ENCODE measurements around the gene CSRNP3.

Gene CSRNP3

GRCh38 chr2:165686800-165687199 lies 217.3 kb downstream of the CSRNP3 start:
- DNase-seq (no peak), ATAC-seq (no peak)

GRCh38 chr2:165687426-165688002 lies 218.0 kb downstream of the CSRNP3 start:
- ATAC-seq (no peak), DNase-seq (no peak)

GRCh38 chr2:165691615-165692014 lies 222.1 kb downstream of the CSRNP3 start:
- no peak for ATAC-seq
- DNase-seq = no peak

- no peak for ATAC-seq
- DNase-seq = no peak
Observed at GRCh38 chr2:165692906-165693305, 223.4 kb downstream of the CSRNP3 start.

GRCh38 chr2:165693838-165694237 lies 224.3 kb downstream of the CSRNP3 start:
- ATAC-seq (no peak), DNase-seq (no peak)

DNA sequence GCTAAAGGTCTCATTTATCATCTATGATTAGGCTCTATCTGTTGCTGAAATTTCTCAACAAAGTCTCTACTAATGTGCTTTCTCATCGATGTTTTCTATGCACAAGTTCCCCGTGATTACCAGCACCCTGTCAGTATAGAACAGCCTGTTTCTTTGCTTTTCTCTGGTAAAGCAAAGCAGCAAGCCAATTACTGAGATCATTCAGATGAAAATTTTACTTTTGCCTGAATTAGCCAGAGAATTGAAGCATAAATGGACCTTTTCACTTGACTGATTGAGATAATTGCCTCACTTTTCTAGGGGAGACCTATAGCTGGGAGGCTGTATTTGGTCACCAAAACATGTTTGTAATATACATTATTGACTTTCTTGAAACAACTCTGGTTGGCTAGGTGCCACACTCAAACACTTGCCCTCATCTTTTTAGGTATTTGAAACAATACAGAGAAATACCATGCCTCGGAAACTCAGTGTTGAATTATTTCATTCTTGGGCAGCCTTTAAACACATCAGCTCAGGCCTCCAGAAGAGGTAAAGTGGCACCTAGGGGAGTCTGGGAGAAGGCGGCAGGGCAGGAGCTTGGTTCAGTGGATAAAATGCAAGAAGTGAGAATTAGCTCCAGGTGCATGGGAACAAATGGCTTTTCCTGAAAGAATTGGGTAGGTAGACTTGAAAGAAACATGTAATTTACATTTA lies 228.4 kb downstream of the CSRNP3 start:
- no peak for ATAC-seq
- DNase-seq = no peak

- DNase-seq = no peak
- no peak for ATAC-seq
Observed at GRCh38 chr2:165698444-165698884, 229.0 kb downstream of the CSRNP3 start.

- no peak for DNase-seq
- no peak for ATAC-seq
Observed at GRCh38 chr2:165699946-165700345, 230.4 kb downstream of the CSRNP3 start.

- ATAC-seq (no peak), DNase-seq (no peak)
Observed at GRCh38 chr2:165700531-165700930, 231.0 kb downstream of the CSRNP3 start.

DNA sequence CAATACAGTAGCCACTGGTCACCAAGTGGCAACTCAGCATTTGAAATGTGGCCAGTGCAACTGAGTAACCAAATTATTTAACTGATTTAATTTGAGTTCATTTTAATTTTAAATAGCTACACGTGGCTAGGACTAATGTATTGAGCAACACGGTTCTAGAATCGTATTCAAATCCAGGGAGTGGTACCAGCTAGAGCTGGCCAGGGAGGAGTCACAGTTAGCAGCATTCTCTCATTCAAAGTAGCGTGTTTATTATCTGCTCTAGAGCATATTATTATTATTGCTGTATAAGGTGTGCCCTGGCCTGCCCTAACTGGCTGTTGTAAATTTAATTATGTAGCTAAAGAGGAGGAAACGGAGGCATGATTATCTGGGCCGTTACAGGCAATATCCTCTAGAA lies 231.6 kb downstream of the CSRNP3 start:
- no peak for ATAC-seq

DNA sequence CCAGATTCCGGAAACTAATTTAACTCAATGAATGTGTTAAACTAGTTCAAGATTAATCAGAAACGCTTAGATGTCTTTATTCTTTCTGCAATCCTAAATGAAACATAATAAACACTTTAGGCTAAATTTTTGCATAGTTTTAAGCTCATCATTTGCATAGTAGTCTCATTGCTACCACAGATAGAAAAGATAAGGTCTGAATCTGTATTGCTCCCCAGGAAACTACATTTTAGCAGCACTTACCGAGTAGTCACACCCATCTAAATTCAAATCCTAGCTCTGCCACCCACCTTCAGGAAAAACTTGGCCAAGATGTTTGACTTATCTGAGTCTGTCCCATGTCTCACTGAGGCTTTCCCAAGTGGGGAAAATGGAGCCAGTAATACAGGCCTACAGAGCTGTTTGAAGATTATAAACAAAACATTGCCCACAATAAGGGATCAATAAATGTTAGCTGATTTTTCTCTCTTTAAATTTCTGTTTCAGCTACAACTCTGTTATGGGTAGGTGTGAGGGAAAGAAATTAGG lies 237.5 kb downstream of the CSRNP3 start:
- no peak for ATAC-seq

More for the DNA sequence above, 231.6 kb downstream of the CSRNP3 start:
- DNase-seq = no peak

DNA sequence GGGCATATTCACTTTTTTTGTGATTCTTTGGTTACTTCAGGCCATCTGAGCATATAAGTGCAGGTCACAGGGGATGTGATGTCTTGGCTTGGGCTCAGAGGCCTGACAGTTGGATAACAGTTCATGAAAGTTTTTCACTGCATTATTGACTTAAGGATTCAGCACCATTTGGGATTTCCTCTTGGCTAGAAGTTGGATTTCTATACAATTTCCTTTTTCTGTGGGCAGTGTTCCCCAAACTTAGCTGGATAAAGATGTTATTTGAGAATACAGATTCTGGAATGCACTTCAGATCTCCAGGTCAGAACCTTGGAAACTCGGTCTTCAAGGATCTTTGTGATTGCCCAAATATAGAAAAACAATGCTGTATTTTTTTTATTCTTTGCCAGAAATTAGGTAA lies 246.6 kb downstream of the CSRNP3 start:
- ATAC-seq (no peak), DNase-seq (no peak)

More for the DNA sequence above, 237.5 kb downstream of the CSRNP3 start:
- DNase-seq = no peak

DNA sequence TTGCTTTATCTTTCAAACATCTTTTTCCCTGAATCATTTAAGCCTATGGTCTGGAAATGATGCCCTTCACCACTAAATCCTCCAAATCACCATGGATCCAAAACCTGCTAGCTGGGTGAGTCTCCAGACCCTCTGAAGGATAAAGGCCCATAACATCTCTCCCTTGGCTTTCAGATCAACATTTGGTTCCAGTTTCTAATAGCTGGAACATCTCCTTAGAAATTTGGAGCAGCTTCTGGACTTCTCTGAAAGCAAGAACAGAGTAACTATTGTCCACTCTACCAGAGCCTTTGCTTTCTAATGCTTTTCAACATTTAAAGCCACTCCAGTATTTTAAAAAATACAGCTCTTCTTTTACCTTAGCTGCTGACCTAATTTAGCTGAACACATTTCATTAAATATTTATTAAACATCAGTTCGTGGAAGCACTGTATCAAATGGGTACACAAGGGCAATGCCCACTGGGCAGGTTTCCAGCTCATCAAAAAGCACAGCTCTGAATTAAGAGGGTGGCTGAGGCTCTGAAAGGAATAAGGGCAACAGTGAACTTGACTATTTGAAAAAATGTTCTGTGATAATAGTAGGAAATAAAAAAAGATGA lies 249.2 kb downstream of the CSRNP3 start:
- ATAC-seq (no peak), DNase-seq (no peak)

DNA sequence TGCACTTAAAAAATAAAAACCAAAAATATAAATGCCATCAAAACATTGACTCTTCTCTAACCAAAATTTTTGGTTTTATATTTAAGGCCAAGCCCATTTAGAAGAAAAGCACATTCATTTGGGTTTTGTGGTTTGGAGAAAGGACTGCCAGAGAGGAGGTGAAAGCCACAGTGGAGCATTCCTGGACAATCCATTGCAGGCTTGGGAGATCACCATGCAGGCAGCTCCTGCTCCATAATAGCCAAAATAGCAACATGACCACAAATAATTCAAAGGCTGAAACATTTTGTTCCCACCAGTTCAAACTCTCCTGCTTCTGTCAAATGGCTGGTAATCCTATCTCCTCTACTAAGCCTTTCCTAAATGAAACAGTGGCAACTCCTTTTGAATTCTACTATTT lies 251.0 kb downstream of the CSRNP3 start:
- DNase-seq = no peak
- ATAC-seq = no peak

GRCh38 chr2:165725421-165725820 lies 255.9 kb downstream of the CSRNP3 start:
- ATAC-seq = peak; percentile 86

More at GRCh38 chr2:165725421-165725820, 255.9 kb downstream of the CSRNP3 start:
- no peak for DNase-seq

All from stimulated activated naive CD8-positive, alpha-beta T cell treated with anti-CD3 and anti-CD28 coated beads, Interleukin-15, Interleukin-2, amounts not matched to agents 100 U/mL and 50 U/mL, for 24 hours (primary cell).